Coronary artery (tissue), 2 donors: ENCODE results near the gene MNDA.
"Not testable (repeated sequence)": the region's sequence is repeated elsewhere in the genome, so short reads cannot be mapped to it uniquely, and the experiment has no call there.

Experiments
- DNase-seq: peaks from one replicate; pipeline ENCODE4 v3.0.0-alpha.2; 2017; ENCODE audit warnings: low spot score
- H3K27ac ChIP-seq, 2 donors: fragments of 200-600 bp; sonication (generic); one replicate each; pipeline ENCODE4 v1.5.1; 2016 to 2019
- H3K4me3 ChIP-seq: fragments of 200-600 bp; sonication (generic); 2 replicates; pipeline ENCODE4 v1.5.1; 2016; ENCODE audit warnings: mild to moderate bottlenecking, moderate library complexity
- CTCF ChIP-seq: fragments of 200-600 bp; sonication (generic); IDR thresholded peaks from one replicate; pipeline ENCODE4 v1.5.1; 2019; ENCODE audit warnings: antibody characterized with exemption

The MNDA gene

GRCh38 chr1:158833264-158833663, 2.1 kb downstream of the MNDA start:
- Histone ChIP-seq H3K27ac (no peak overlapping the region), H3K4me3 (no peak overlapping the region)
- DNase-seq = no peak
- TF ChIP-seq CTCF = no peak

GRCh38 chr1:158836038-158836437, 4.9 kb downstream of the MNDA start:
- TF ChIP-seq CTCF = no peak
- no peak for DNase-seq
- H3K4me3 ChIP-seq = no peak overlapping the region
- H3K27ac ChIP-seq = no peak overlapping the region

- Histone ChIP-seq H3K27ac (no peak overlapping the region), H3K4me3 (no peak overlapping the region)
- no peak for DNase-seq
- no peak for TF ChIP-seq CTCF
Observed at GRCh38 chr1:158838660-158839059, 7.5 kb downstream of the MNDA start.

- DNase-seq = no peak
- Histone ChIP-seq H3K4me3 (no peak overlapping the region), H3K27ac (no peak overlapping the region)
- TF ChIP-seq CTCF = no peak
Observed at GRCh38 chr1:158839566-158839965, 8.4 kb downstream of the MNDA start.

GRCh38 chr1:158840236-158840635, 9.1 kb downstream of the MNDA start:
- no peak for TF ChIP-seq CTCF
- DNase-seq = no peak

GRCh38 chr1:158864595-158864994, 33.4 kb downstream of the MNDA start:
- no peak for DNase-seq

More at GRCh38 chr1:158840236-158840635, 9.1 kb downstream of the MNDA start:
- Histone ChIP-seq H3K27ac (no peak overlapping the region), H3K4me3 (no peak overlapping the region)

GRCh38 chr1:158870438-158870837, 39.3 kb downstream of the MNDA start:
- DNase-seq, H3K27ac ChIP-seq, H3K4me3 ChIP-seq: not testable (repeated sequence)

More at GRCh38 chr1:158864595-158864994, 33.4 kb downstream of the MNDA start:
- TF ChIP-seq CTCF = no peak
- Histone ChIP-seq H3K27ac (no peak overlapping the region), H3K4me3 (no peak overlapping the region)

GRCh38 chr1:158873141-158873540, 42.0 kb downstream of the MNDA start:
- DNase-seq = no peak
- TF ChIP-seq CTCF = no peak
- H3K27ac ChIP-seq = no peak overlapping the region

More at GRCh38 chr1:158873141-158873540, 42.0 kb downstream of the MNDA start:
- no peak overlapping the region for H3K4me3 ChIP-seq
